ENCODE measurements around the gene FBXO15. TPM values are rescaled to one million over a fixed set of nuclear protein-coding genes. Genes with fewer than 3 reads are reported as not detected.

Gene FBXO15
- total and polyA plus RNA-seq, 2 of the 13 experiments (the other 11 are each of a cell fraction or from before 2014, with no cell fraction given), result 0.09 to 0.12 TPM

GRCh38 chr18:74131124-74131523 is 16.5 kb downstream of the FBXO15 start:
- ATAC-seq (no peak), FAIRE-seq (no peak), DNase-seq (ENCODE audit: low spot score) (no peak)
- Histone ChIP-seq H3K79me2 (ENCODE audit: insufficient read depth, low read length) (no peaks in the 10 kb centered on the region), H3K27me3 (ENCODE audit: control insufficient read depth in 1 of 2, insufficient read depth in 2 of 2, low read length in 2 of 2) (peaks cover 0 to 21% of the 10 kb centered on the region in 2 experiments; a peak in 1 of 5 replicates), H3K9me3 (ENCODE audit: low read length) (no peaks in the 10 kb centered on the region), H3K4me3 (replicated peaks in 1 of 3; ENCODE audit: insufficient read depth in 1 of 3, low read depth in 2 of 3, low read length in 3 of 3) (no peak overlapping the region), H3K36me3 (replicated peaks in 1 of 2; ENCODE audit: control insufficient read depth in 1 of 2, insufficient read depth in 2 of 2, low read length in 2 of 2) (no peaks in the 10 kb centered on the region), H3K4me2 (ENCODE audit: low read depth, low read length) (no peak overlapping the region), H3K4me1 (ENCODE audit: insufficient read depth, low read length) (no peaks in the 10 kb centered on the region), H3K9ac (ENCODE audit: insufficient read depth, low read depth, low read length) (no peak overlapping the region), H2AFZ (ENCODE audit: low read length) (no peak overlapping the region), H4K20me1 (ENCODE audit: insufficient read depth, low read length) (no peaks in the 10 kb centered on the region), H3K27ac (ENCODE audit: extremely low read length, insufficient read depth, low read length) (no peak overlapping the region)
- 9% methylated on average over 3 of the region's 3 CpGs for WGBS (ENCODE audit: low lambda C conversion rate)
- ChIA-PET CTCF (ENCODE audit: low intra/inter-chr PET ratio, low total read pairs) (no interaction called here), POLR2A (no interaction called here)
- in situ Hi-C loops (cut with HindIII; ENCODE audit: extremely low pct_ligation_motif_present, low pct_unique_long_range_greater_than_20kb), result no loop called here
- TF ChIP-seq ZNF136 (CRISPR knock-in tag; IDR thresholded peaks at IDR 0.05; ENCODE audit: low read depth) (no peak), TAF1 (CRISPR knock-in tag; IDR thresholded peaks at IDR 0.05) (no peak), RFX5 (IDR thresholded peaks at IDR 0.05; ENCODE audit: low read depth, low read length) (no peak), KMT2A (CRISPR knock-in tag; IDR thresholded peaks at IDR 0.05) (no peak), MXD1 (CRISPR knock-in tag; IDR thresholded peaks at IDR 0.05) (no peak), ZSCAN20 (CRISPR knock-in tag; IDR thresholded peaks at IDR 0.05; ENCODE audit: borderline replicate concordance) (no peak), ZNF549 (CRISPR knock-in tag; IDR thresholded peaks at IDR 0.05) (no peak), ARHGAP35 (CRISPR knock-in tag; IDR thresholded peaks at IDR 0.05; ENCODE audit: borderline replicate concordance) (no peak), ZNF224 (CRISPR knock-in tag; IDR thresholded peaks at IDR 0.05) (no peak), ZNF83 (CRISPR knock-in tag; IDR thresholded peaks at IDR 0.05; ENCODE audit: borderline replicate concordance) (no peak), SATB2 (CRISPR knock-in tag; IDR thresholded peaks at IDR 0.05) (no peak), HNF1B (CRISPR knock-in tag; IDR thresholded peaks at IDR 0.05) (no peak), FOXO1 (CRISPR knock-in tag; IDR thresholded peaks at IDR 0.05) (no peak)
- no TSS peak for BruUV-seq (replicated peaks)
- intact Hi-C loops (cut with micrococcal nuclease; ENCODE audit: unreplicated experiment), result no loop called here
